Stimulated activated CD4-positive, alpha-beta T cell treated with anti-CD3 and anti-CD28 coated beads, Interleukin-15, amount 100 ng/mL, for 1 hour (primary cell): ENCODE measurements around the gene C1QTNF8.
A peak's percentile ranks its signal among the peaks of the same experiment; 100 is the strongest.

ENCODE experiments used
- DNase-seq, 2 donors: peaks; one replicate each; pipeline ENCODE4 v3.0.0-alpha.2; 2020; ENCODE audit warnings: low read depth in 1 of 2, low spot score in 1 of 2

Gene C1QTNF8

GRCh38 chr16:1063728-1064127, 32.3 kb downstream of the C1QTNF8 start:
- DNase-seq: no peak

GRCh38 chr16:1062895-1063294, 33.1 kb downstream of the C1QTNF8 start:
- DNase-seq: no peak

GRCh38 chr16:1061769-1062505, 34.1 kb downstream of the C1QTNF8 start:
- no peak for DNase-seq

- no peak for DNase-seq
Observed at GRCh38 chr16:1060416-1061340, 35.4 kb downstream of the C1QTNF8 start.

GRCh38 chr16:1059310-1059709, 36.7 kb downstream of the C1QTNF8 start:
- no peak for DNase-seq

- no peak for DNase-seq
Observed at GRCh38 chr16:1058216-1058615, 37.8 kb downstream of the C1QTNF8 start.

GRCh38 chr16:1057252-1057932, 38.7 kb downstream of the C1QTNF8 start:
- peak; percentile 43 to 65 for DNase-seq

- no peak for DNase-seq
Observed at GRCh38 chr16:1056196-1056595, 39.8 kb downstream of the C1QTNF8 start.

GRCh38 chr16:1055557-1055924, 40.5 kb downstream of the C1QTNF8 start:
- DNase-seq: no peak

- DNase-seq: peak in 1 of 2 donors; percentile 35
Observed at GRCh38 chr16:1054660-1055556, 41.1 kb downstream of the C1QTNF8 start.

- no peak for DNase-seq
Observed at GRCh38 chr16:1053700-1054368, 42.2 kb downstream of the C1QTNF8 start.

GRCh38 chr16:1053121-1053521, 42.9 kb downstream of the C1QTNF8 start:
- DNase-seq: no peak

GRCh38 chr16:1052721-1053120, 43.3 kb downstream of the C1QTNF8 start:
- DNase-seq: no peak

GRCh38 chr16:1051446-1051845, 44.6 kb downstream of the C1QTNF8 start:
- no peak for DNase-seq

GRCh38 chr16:1050921-1051320, 45.1 kb downstream of the C1QTNF8 start:
- DNase-seq: no peak

- DNase-seq: no peak
Observed at GRCh38 chr16:1050516-1050915, 45.5 kb downstream of the C1QTNF8 start.

- no peak for DNase-seq
Observed at GRCh38 chr16:1049976-1050247, 46.1 kb downstream of the C1QTNF8 start.

- no peak for DNase-seq
Observed at GRCh38 chr16:1049113-1049975, 46.7 kb downstream of the C1QTNF8 start.

- no peak for DNase-seq
Observed at GRCh38 chr16:1048442-1049112, 47.5 kb downstream of the C1QTNF8 start.
